ENCODE measurements around the gene PTPRE. TPM values are rescaled to one million over a fixed set of nuclear protein-coding genes. Genes with fewer than 3 reads are reported as not detected.

The PTPRE gene
- total and polyA plus RNA-seq, 9 donors = 2.1 to 15.5 (median 6.9) TPM

- Histone ChIP-seq H3K4me3 (no peak overlapping the region), H3K27me3 (no peaks in the 10 kb centered on the region), H3K9me3 (no peaks in the 10 kb centered on the region), H3K27ac (no peak overlapping the region), H3K36me3 (no peaks in the 10 kb centered on the region), H3K4me1 (ENCODE audit: insufficient read depth) (peaks cover 2% of the 10 kb centered on the region)
- intact Hi-C loops (cut with DNase I) = no loop called here
- 91 to 94% (median 92%) methylated on average over 7 of the region's 7 CpGs for WGBS, 3 donors
- TF ChIP-seq EP300 (IDR thresholded peaks at IDR 0.05) (no peak), POLR2A (IDR thresholded peaks at IDR 0.05) (no peak)
- TF ChIP-seq, protein P1, sequence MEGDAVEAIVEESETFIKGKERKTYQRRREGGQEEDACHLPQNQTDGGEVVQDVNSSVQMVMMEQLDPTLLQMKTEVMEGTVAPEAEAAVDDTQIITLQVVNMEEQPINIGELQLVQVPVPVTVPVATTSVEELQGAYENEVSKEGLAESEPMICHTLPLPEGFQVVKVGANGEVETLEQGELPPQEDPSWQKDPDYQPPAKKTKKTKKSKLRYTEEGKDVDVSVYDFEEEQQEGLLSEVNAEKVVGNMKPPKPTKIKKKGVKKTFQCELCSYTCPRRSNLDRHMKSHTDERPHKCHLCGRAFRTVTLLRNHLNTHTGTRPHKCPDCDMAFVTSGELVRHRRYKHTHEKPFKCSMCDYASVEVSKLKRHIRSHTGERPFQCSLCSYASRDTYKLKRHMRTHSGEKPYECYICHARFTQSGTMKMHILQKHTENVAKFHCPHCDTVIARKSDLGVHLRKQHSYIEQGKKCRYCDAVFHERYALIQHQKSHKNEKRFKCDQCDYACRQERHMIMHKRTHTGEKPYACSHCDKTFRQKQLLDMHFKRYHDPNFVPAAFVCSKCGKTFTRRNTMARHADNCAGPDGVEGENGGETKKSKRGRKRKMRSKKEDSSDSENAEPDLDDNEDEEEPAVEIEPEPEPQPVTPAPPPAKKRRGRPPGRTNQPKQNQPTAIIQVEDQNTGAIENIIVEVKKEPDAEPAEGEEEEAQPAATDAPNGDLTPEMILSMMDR (IDR thresholded peaks at IDR 0.05) = no peak
- no peak for DNase-seq
Measured at GRCh38 chr10:128052696-128053095, 145.8 kb downstream of the PTPRE start.

DNA sequence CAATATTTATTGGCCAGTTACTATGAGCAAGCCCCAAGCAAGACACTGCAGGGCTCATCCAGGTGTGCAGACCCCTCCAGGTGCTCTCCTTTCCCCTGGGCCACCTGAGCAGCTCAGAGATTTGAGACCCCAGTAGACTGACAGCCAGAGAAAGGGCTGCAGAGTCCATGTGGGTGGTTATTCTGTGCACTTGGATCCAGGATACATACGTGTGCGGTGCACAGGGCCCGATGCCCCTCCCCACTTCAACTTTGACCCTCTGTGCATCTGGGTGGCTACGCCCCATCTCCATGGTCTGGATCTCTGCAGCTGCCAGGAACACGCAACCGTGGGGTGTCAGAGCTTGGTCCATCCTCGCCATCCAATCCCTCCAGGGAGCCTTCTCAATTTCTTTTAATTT is 146.5 kb downstream of the PTPRE start:
- no peak overlapping the region for H3K4me3 ChIP-seq
- WGBS, 3 donors = 94 to 96% (median 95%) methylated on average over 7 of the region's 7 CpGs
- peaks cover 2% of the 10 kb centered on the region for H3K4me1 ChIP-seq (ENCODE audit: insufficient read depth)
- H3K27ac ChIP-seq = no peak overlapping the region
- intact Hi-C loops (cut with DNase I) = no loop called here
- H3K27me3 ChIP-seq = no peaks in the 10 kb centered on the region
- TF ChIP-seq POLR2A (IDR thresholded peaks at IDR 0.05) (no peak), EP300 (IDR thresholded peaks at IDR 0.05) (no peak)
- TF ChIP-seq, protein P1 (IDR thresholded peaks at IDR 0.05) = no peak
- no peak for DNase-seq
- no peaks in the 10 kb centered on the region for H3K9me3 ChIP-seq
- no peaks in the 10 kb centered on the region for H3K36me3 ChIP-seq

- H3K27ac ChIP-seq = no peak overlapping the region
- WGBS, 3 donors = 91 to 93% (median 91%) methylated on average over 16 of the region's 16 CpGs
- DNase-seq = no peak
- H3K4me3 ChIP-seq = no peak overlapping the region
- intact Hi-C loops (cut with DNase I) = no loop called here
- H3K9me3 ChIP-seq = no peaks in the 10 kb centered on the region
- no peaks in the 10 kb centered on the region for H3K27me3 ChIP-seq
- H3K4me1 ChIP-seq (ENCODE audit: insufficient read depth) = no peaks in the 10 kb centered on the region
- H3K36me3 ChIP-seq = no peaks in the 10 kb centered on the region
- no peak for TF ChIP-seq POLR2A (IDR thresholded peaks at IDR 0.05)
- TF ChIP-seq, protein P1 (IDR thresholded peaks at IDR 0.05) = no peak
- TF ChIP-seq EP300 (IDR thresholded peaks at IDR 0.05) = no peak
Measured at GRCh38 chr10:128054163-128054970, 147.5 kb downstream of the PTPRE start.

GRCh38 chr10:128055061-128055868 is 148.4 kb downstream of the PTPRE start:
- no peaks in the 10 kb centered on the region for H3K9me3 ChIP-seq
- 95 to 97% (median 95%) methylated on average over 25 of the region's 25 CpGs for WGBS, 3 donors
- H3K27me3 ChIP-seq = no peaks in the 10 kb centered on the region
- no peaks in the 10 kb centered on the region for H3K36me3 ChIP-seq
- no peak for DNase-seq
- H3K4me3 ChIP-seq = no peak overlapping the region
- intact Hi-C loops (cut with DNase I) = no loop called here
- TF ChIP-seq, protein P1 (IDR thresholded peaks at IDR 0.05) = no peak
- TF ChIP-seq EP300 (IDR thresholded peaks at IDR 0.05) = no peak
- no peak for TF ChIP-seq POLR2A (IDR thresholded peaks at IDR 0.05)
- H3K27ac ChIP-seq = no peak overlapping the region
- no peaks in the 10 kb centered on the region for H3K4me1 ChIP-seq (ENCODE audit: insufficient read depth)
